HepG2 (cell line): Measurements from ENCODE around the gene INTS12. TPM values are rescaled to one million over a fixed set of nuclear protein-coding genes. Genes with fewer than 3 reads are reported as not detected.

Experiments
- ATAC-seq: fragments of 200-7000 bp; cut with Tn5 transposase; 3 replicates; pipeline ENCODE4 v1.9.1; 2020; ENCODE audit warnings: mild to moderate bottlenecking, moderate library complexity
- BruUV-seq: library from RNA; stranded (reverse); fragments of 400-500 nt; replicated peaks from 2 replicates; lab custom pipeline; 2021; lab: Mats Ljungman, UMichigan
- CTCF ChIA-PET: fragments of 300-600 bp; formaldehyde crosslinking; extraction: SDS; loops from one replicate; lab custom pipeline; 2021; ENCODE audit warnings: low total read pairs, inconsistent platforms, low intra/inter-chr PET ratio; lab: Yijun Ruan, JAX
- POLR2A ChIA-PET: fragments of 350-600 bp; sonication (Branson Sonifier 250); formaldehyde crosslinking; loops from one replicate; lab custom pipeline; 2020; ENCODE audit warnings: antibody characterized with exemption, inconsistent platforms; lab: Yijun Ruan, JAX
- DNase-seq: peaks from one replicate; pipeline ENCODE4 v3.0.0-alpha.2; 2015; ENCODE audit warnings: low spot score
- FAIRE-seq: peaks from 3 replicates; lab custom pipeline; 2011; peaks lifted over from hg19 to GRCh38; lab: Jason Lieb, UNC
- H2AFZ ChIP-seq: one replicate; pipeline ENCODE4 v1.6.1; 2011; ENCODE audit warnings: low read length, inconsistent platforms
- H3K27ac ChIP-seq: fragments of 300-600 bp; 3 replicates; pipeline ENCODE4 v1.8.0; 2011; ENCODE audit warnings: mixed run types, mild to moderate bottlenecking, mixed read lengths, low read length, inconsistent platforms; ENCODE audit not compliant: insufficient read depth; ENCODE audit errors: extremely low read length
- H3K27me3 ChIP-seq, 2 experiments: fragments of 200-600 bp in 1 of 2; 2 replicates in 1 of 2; 3 replicates in 1 of 2; pipeline versions ENCODE4 v1.6.0 to v1.8.0; 2011; ENCODE audit warnings: low read length in 2 of 2, mild to moderate bottlenecking in 2 of 2, moderate library complexity in 2 of 2, inconsistent platforms in 1 of 2; ENCODE audit not compliant: insufficient read depth in 2 of 2, control insufficient read depth in 1 of 2
- H3K36me3 ChIP-seq, 2 experiments: fragments of 200-600 bp in 1 of 2; replicated peaks in 1 of 2; 2 replicates in 1 of 2; 3 replicates in 1 of 2; pipeline versions ENCODE4 v1.5.1 to v1.8.0; 2011; ENCODE audit warnings: low read length in 2 of 2, inconsistent platforms in 1 of 2; ENCODE audit not compliant: insufficient read depth in 2 of 2, control insufficient read depth in 1 of 2
- H3K4me1 ChIP-seq: 2 replicates; pipeline ENCODE4 v1.5.1; 2012; ENCODE audit warnings: low read length, inconsistent platforms; ENCODE audit not compliant: insufficient read depth
- H3K4me2 ChIP-seq: 2 replicates; pipeline ENCODE4 v1.6.0; 2011; ENCODE audit warnings: low read depth, low read length, inconsistent platforms
- H3K4me3 ChIP-seq, 3 experiments: fragments of 200-600 bp in 1 of 3; sonication (generic), shearing (Covaris generic) in 1 of 3; replicated peaks in 1 of 3; 2 replicates each; pipeline ENCODE4 v1.5.1; 2011 to 2016; ENCODE audit warnings: low read length in 3 of 3, inconsistent platforms in 2 of 3, low read depth in 2 of 3, mild to moderate bottlenecking in 2 of 3, control low read depth in 1 of 3, mixed read lengths in 1 of 3; ENCODE audit not compliant: insufficient read depth in 1 of 3
- H3K79me2 ChIP-seq: one replicate; pipeline ENCODE4 v1.6.1; 2011; ENCODE audit warnings: low read length, inconsistent platforms; ENCODE audit not compliant: insufficient read depth
- H3K9ac ChIP-seq: 2 replicates; pipeline ENCODE4 v1.6.0; 2011; ENCODE audit warnings: mild to moderate bottlenecking, low read depth, low read length, inconsistent platforms; ENCODE audit not compliant: insufficient read depth
- H3K9me3 ChIP-seq: 2 replicates; pipeline ENCODE4 v1.5.1; 2012; ENCODE audit warnings: mild to moderate bottlenecking, low read length
- H4K20me1 ChIP-seq: 2 replicates; pipeline ENCODE4 v1.6.0; 2011; ENCODE audit warnings: inconsistent platforms, mild to moderate bottlenecking, low read length, moderate library complexity; ENCODE audit not compliant: insufficient read depth
- CHD4 ChIP-seq: fragments of 200-600 bp; sonication (generic); IDR thresholded peaks from 2 replicates; pipeline ENCODE4 v1.7.0; 2017; ENCODE audit warnings: mild to moderate bottlenecking, low read length, borderline replicate concordance
- HNRNPUL1 ChIP-seq: fragments of 200-400 bp; formaldehyde crosslinking; IDR thresholded peaks from 2 replicates; pipeline ENCODE4 v1.6.1; 2017; ENCODE audit warnings: low read depth, mild to moderate bottlenecking, low read length, moderate library complexity
- KMT2A ChIP-seq: sonication (generic); formaldehyde crosslinking; IDR thresholded peaks from 2 replicates; pipeline ENCODE4 v1.4.0; 2020; ENCODE audit warnings: missing genetic modification reagents
- MATR3 ChIP-seq: sonication (generic); formaldehyde crosslinking; IDR thresholded peaks from 2 replicates; pipeline ENCODE4 v1.4.0; 2020; ENCODE audit warnings: missing genetic modification reagents
- NFYB ChIP-seq: sonication (generic); formaldehyde crosslinking; IDR thresholded peaks from 2 replicates; pipeline ENCODE4 v1.4.0; 2020; ENCODE audit warnings: missing genetic modification reagents
- NR2F6 ChIP-seq, 2 experiments: IDR thresholded peaks; 2 replicates each; pipeline ENCODE4 v1.6.1; 2016; ENCODE audit warnings: antibody characterized with exemption in 1 of 2, mild to moderate bottlenecking in 1 of 2
- POGZ ChIP-seq: sonication (generic); formaldehyde crosslinking; IDR thresholded peaks from 2 replicates; pipeline ENCODE4 v1.4.0; 2020; ENCODE audit warnings: mild to moderate bottlenecking, missing genetic modification reagents
- PTBP1 ChIP-seq: fragments of 200-400 bp; formaldehyde crosslinking; IDR thresholded peaks from 2 replicates; pipeline ENCODE4 v1.6.1; 2018; ENCODE audit warnings: low read length, low read depth; ENCODE audit not compliant: poor library complexity, severe bottlenecking
- RFX5 ChIP-seq: IDR thresholded peaks from 2 replicates; pipeline ENCODE4 v1.6.1; 2011; ENCODE audit warnings: low read depth, low read length, improper control_type of control experiment
- SMC3 ChIP-seq: IDR thresholded peaks from 2 replicates; pipeline ENCODE4 v1.6.1; 2011; ENCODE audit warnings: low read length, improper control_type of control experiment
- ZBTB39 ChIP-seq: sonication (generic); formaldehyde crosslinking; IDR thresholded peaks from 2 replicates; pipeline ENCODE4 v1.5.0; 2020; ENCODE audit warnings: missing genetic modification reagents
- ZFYVE20 ChIP-seq: sonication (generic); formaldehyde crosslinking; IDR thresholded peaks from 2 replicates; pipeline ENCODE4 v1.8.0; 2023; ENCODE audit warnings: low read depth, mild to moderate bottlenecking, moderate library complexity, missing genetic modification reagents, borderline replicate concordance
- ZNF333 ChIP-seq: sonication (generic); formaldehyde crosslinking; IDR thresholded peaks from 2 replicates; pipeline ENCODE4 v1.4.0; 2020; ENCODE audit warnings: mild to moderate bottlenecking, missing genetic modification reagents, borderline replicate concordance
- ZNF879 ChIP-seq: sonication (generic); formaldehyde crosslinking; IDR thresholded peaks from 2 replicates; pipeline ENCODE4 v1.8.1; 2023; ENCODE audit warnings: missing genetic modification reagents
- ZNF891 ChIP-seq: sonication (generic); formaldehyde crosslinking; IDR thresholded peaks from 2 replicates; pipeline ENCODE4 v1.5.0; 2020; ENCODE audit warnings: mild to moderate bottlenecking, missing genetic modification reagents
- WGBS: methylation state at CpG from one replicate; pipeline ENCODE4 v1.1.6; 2017; ENCODE audit warnings: low lambda C conversion rate; 5-methylcytosine and 5-hydroxymethylcytosine counted together
- in situ Hi-C: cut with HindIII; loops from 2 replicates; pipeline ENCODE4 v1.10.0; 2017; ENCODE audit warnings: low pct_unique_long_range_greater_than_20kb; ENCODE audit not compliant: extremely low pct_ligation_motif_present
- intact Hi-C: fragments of 100-400 bp; cut with micrococcal nuclease; formaldehyde crosslinking; loops from one replicate; pipeline ENCODE4 v1.10.0; 2022; ENCODE audit not compliant: unreplicated experiment
- polyA plus RNA-seq, 8 experiments: library from polyadenylated mRNA; depleted of rRNA in 3 of 8; stranded (reverse) in 7 of 8; unstranded in 1 of 8; fragments of >200 nt; fragmentation: Illumina TruSeq in 4 of 8; extraction: Trizol in 4 of 8; gene quantifications; 2 replicates each; pipeline versions ENCODE4 v1.2.1 to v1.2.3, GENCODE V29; 2011 to 2016; ENCODE audit warnings: low read depth in 4 of 8, missing spikeins in 1 of 8, mixed read lengths in 1 of 8; ENCODE audit not compliant: insufficient read depth in 1 of 8
- total RNA-seq, 5 experiments: library from RNA; depleted of rRNA; stranded (reverse); fragments of >200 nt; fragmentation: Illumina TruSeq; extraction: Trizol; gene quantifications; 2 replicates each; pipeline ENCODE4 v1.2.3, GENCODE V29; 2016; ENCODE audit warnings: low read depth in 1 of 5
- TF ChIP-seq, protein P1 (sequence below): sonication (generic); formaldehyde crosslinking; IDR thresholded peaks from 2 replicates; pipeline ENCODE4 v1.5.1; 2020; ENCODE audit warnings: mild to moderate bottlenecking, missing genetic modification reagents, borderline replicate concordance

The INTS12 gene
- total and polyA plus RNA-seq, 2 of the 13 experiments (the other 11 are each of a cell fraction or from before 2014, with no cell fraction given) = 20.2 to 21.1 TPM

- peak overlapping the region; percentile 65 for H3K4me2 ChIP-seq
- no peaks in the 10 kb centered on the region for H3K36me3 ChIP-seq
- H3K4me1 ChIP-seq = peaks cover 40% of the 10 kb centered on the region
- H3K9ac ChIP-seq = no peak overlapping the region
- ChIA-PET POLR2A (no interaction called here), CTCF (no interaction called here)
- peak; percentile 83 for TF ChIP-seq RFX5
- no peak for TF ChIP-seq ZBTB39 (CRISPR knock-in tag)
- TF ChIP-seq ZNF891 (CRISPR knock-in tag) = no peak
- TF ChIP-seq ZFYVE20 (CRISPR knock-in tag) = no peak
- TF ChIP-seq, all 625 proteins: peak for 1
- Histone ChIP-seq H3K27me3 (no peaks in the 10 kb centered on the region; a peak in 1 of 5 replicates), H3K9me3 (no peaks in the 10 kb centered on the region), H3K4me3 (peak overlapping the region in 1 of 3 experiments; percentile 98; a peak in 2 of 6 replicates), H4K20me1 (no peaks in the 10 kb centered on the region), H3K27ac (no peak overlapping the region), H3K79me2 (peaks cover 61% of the 10 kb centered on the region), H2AFZ (no peak overlapping the region)
- 87% methylated on average over 6 of the region's 6 CpGs for WGBS
- intact Hi-C loops = no loop called here
- DNase-seq = no peak
- ATAC-seq = no peak
- in situ Hi-C loops = no loop called here
- no TSS peak for BruUV-seq
- FAIRE-seq = no peak
These were observed 2.2 kb upstream of the INTS12 start for GRCh38 chr4:105710678-105711077.

DNA sequence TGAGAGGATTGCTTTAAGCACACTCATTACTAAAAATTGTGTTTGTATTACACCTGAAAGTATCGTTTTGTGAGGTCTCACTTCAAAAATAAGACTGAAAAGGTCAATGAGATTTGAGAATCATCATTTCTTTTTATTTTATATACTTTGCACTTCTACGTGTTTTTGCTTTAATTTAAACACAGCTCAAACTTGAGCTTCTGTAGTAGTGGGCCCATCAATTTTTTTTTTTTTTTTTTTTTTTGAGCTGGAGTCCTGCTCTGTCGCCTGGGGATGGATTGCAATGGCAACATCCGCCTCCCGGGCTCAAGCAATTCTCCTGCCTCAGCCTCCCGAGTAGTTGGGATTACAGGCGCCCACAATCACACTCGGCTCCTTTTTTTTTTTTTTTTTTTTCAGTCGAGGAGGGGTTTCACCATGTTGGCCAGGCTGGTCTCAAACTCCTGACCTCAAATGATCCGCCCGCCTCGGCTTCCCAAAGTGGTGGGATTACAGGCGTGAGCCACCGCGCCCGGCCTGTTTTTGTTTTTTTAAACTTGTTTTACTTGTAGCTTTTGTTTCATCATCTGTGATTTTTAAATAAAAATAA, 1.6 kb upstream of the INTS12 start:
- 0 out of 2 replicates have a peak overlapping the region, but pooled peaks have one; percentile 20 for H3K9ac ChIP-seq
- in situ Hi-C loops (no loop called here), intact Hi-C loops (no loop called here)
- no peak for FAIRE-seq
- H3K27me3 ChIP-seq = no peaks in the 10 kb centered on the region; a peak in 1 of 5 replicates
- no peak overlapping the region for H3K27ac ChIP-seq
- no TSS peak for BruUV-seq
- 45% methylated on average over 16 of the region's 16 CpGs for WGBS
- H4K20me1 ChIP-seq = no peaks in the 10 kb centered on the region
- peaks cover 40% of the 10 kb centered on the region for H3K4me1 ChIP-seq
- H3K9me3 ChIP-seq = no peaks in the 10 kb centered on the region
- no peak for DNase-seq
- no peaks in the 10 kb centered on the region for H3K36me3 ChIP-seq
- no peak for ATAC-seq
- peak overlapping the region; percentile 80 to 98 (median 82) for H3K4me3 ChIP-seq
- H2AFZ ChIP-seq = no peak overlapping the region
- POLR2A ChIA-PET = no interaction called here
- no peak for TF ChIP-seq CHD4
- no peak for TF ChIP-seq NR2F6 (IDR thresholded peaks at IDR 0.05)
- no peak for TF ChIP-seq NR2F6 (CRISPR knock-in tag; IDR thresholded peaks at IDR 0.05)
- no peak for TF ChIP-seq SMC3
- TF ChIP-seq, protein P1, sequence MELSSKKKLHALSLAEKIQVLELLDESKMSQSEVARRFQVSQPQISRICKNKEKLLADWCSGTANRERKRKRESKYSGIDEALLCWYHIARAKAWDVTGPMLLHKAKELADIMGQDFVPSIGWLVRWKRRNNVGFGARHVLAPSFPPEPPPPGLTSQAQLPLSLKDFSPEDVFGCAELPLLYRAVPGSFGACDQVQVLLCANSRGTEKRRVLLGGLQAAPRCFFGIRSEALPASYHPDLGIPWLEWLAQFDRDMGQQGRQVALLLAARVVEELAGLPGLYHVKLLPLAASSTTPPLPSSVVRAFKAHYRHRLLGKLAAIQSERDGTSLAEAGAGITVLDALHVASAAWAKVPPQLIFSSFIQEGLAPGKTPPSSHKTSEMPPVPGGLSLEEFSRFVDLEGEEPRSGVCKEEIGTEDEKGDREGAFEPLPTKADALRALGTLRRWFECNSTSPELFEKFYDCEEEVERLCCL = no peak
- no peak for TF ChIP-seq KMT2A (CRISPR knock-in tag)
- no peak for TF ChIP-seq POGZ
- TF ChIP-seq NFYB = no peak
- no peak for TF ChIP-seq ZNF879 (CRISPR knock-in tag)
- no peak for TF ChIP-seq HNRNPUL1
- no peak for TF ChIP-seq PTBP1
- no peak for TF ChIP-seq MATR3 (CRISPR knock-in tag)
- TF ChIP-seq ZNF333 (CRISPR knock-in tag) = no peak
- TF ChIP-seq, all 625 proteins: peak for 0
- CTCF ChIA-PET = no interaction called here
- Histone ChIP-seq H3K79me2 (peaks cover 64% of the 10 kb centered on the region), H3K4me2 (peak overlapping the region; percentile 65)
